H1 (cell line): ENCODE data around the gene SLC25A26. TPM values are rescaled to one million over a fixed set of nuclear protein-coding genes. Genes with fewer than 3 reads are reported as not detected.

Source experiments
- CTCF ChIA-PET: fragments of 300-600 bp; sonication (Branson Sonifier 250); formaldehyde crosslinking; loops from one replicate; lab custom pipeline; 2021; ENCODE audit not compliant: partially characterized antibody; lab: Charles Lee
- POLR2A ChIA-PET: fragments of 300-600 bp; sonication (Branson Sonifier 250); formaldehyde crosslinking; loops from one replicate; lab custom pipeline; 2021; ENCODE audit warnings: inconsistent platforms; ENCODE audit not compliant: partially characterized antibody; lab: Charles Lee
- DNase-seq, 2 experiments: peaks; one replicate each; pipeline versions ENCODE4 v3.0.0 to v3.0.0-alpha.2; 2010 to 2022; ENCODE audit warnings: low spot score in 2 of 2, low read depth in 1 of 2, mixed read lengths in 1 of 2
- FAIRE-seq: peaks from 2 replicates; lab custom pipeline; 2011; peaks lifted over from hg19 to GRCh38; lab: Jason Lieb, UNC
- H2AFZ ChIP-seq: 2 replicates; pipeline ENCODE4 v1.8.1; 2012; ENCODE audit warnings: low read length, inconsistent platforms
- H2AK5ac ChIP-seq: 2 replicates; pipeline ENCODE4 v1.6.1; 2013; ENCODE audit warnings: low read depth, low read length
- H2BK120ac ChIP-seq: replicated peaks from 2 replicates; pipeline ENCODE3; 2013; ENCODE audit warnings: low read depth, low read length, inconsistent platforms
- H2BK12ac ChIP-seq: 2 replicates; pipeline ENCODE4 v1.6.1; 2013; ENCODE audit warnings: low read depth, low read length
- H2BK15ac ChIP-seq: 2 replicates; pipeline ENCODE4 v1.6.1; 2013; ENCODE audit warnings: low read length
- H2BK20ac ChIP-seq: 2 replicates; pipeline ENCODE4 v1.6.1; 2013; ENCODE audit warnings: low read length
- H2BK5ac ChIP-seq: 2 replicates; pipeline ENCODE4 v1.6.1; 2013; ENCODE audit warnings: low read depth, low read length
- H3K14ac ChIP-seq: 2 replicates; pipeline ENCODE4 v1.6.1; 2013; ENCODE audit warnings: inconsistent platforms; ENCODE audit not compliant: insufficient read length
- H3K18ac ChIP-seq: 2 replicates; pipeline ENCODE4 v1.6.1; 2013; ENCODE audit warnings: low read length; ENCODE audit errors: extremely low read depth
- H3K23ac ChIP-seq: 2 replicates; pipeline ENCODE4 v1.6.1; 2013; ENCODE audit warnings: inconsistent platforms; ENCODE audit not compliant: insufficient read length
- H3K23me2 ChIP-seq: 2 replicates; pipeline ENCODE4 v1.6.1; 2013; ENCODE audit warnings: low read depth, low read length
- H3K27ac ChIP-seq: 2 replicates; pipeline ENCODE4 v1.6.1; 2011; ENCODE audit warnings: low read depth, low read length, inconsistent platforms
- H3K27me3 ChIP-seq, 4 experiments: replicated peaks in 1 of 4; 1 replicate in 1 of 4; 2 replicates in 3 of 4; pipeline versions ENCODE4 v1.6.1 to v1.8.1; 2011 to 2013; ENCODE audit warnings: low read length in 3 of 4, mild to moderate bottlenecking in 3 of 4, inconsistent platforms in 2 of 4, mixed read lengths in 2 of 4, moderate library complexity in 1 of 4; ENCODE audit not compliant: control insufficient read depth in 3 of 4, insufficient read depth in 3 of 4; ENCODE audit errors: extremely low read depth in 1 of 4
- H3K36me3 ChIP-seq, 4 experiments: 2 replicates each; pipeline versions ENCODE4 v1.6.1 to v1.8.1; 2011 to 2013; ENCODE audit warnings: mild to moderate bottlenecking in 4 of 4, low read length in 3 of 4, moderate library complexity in 2 of 4, control low read depth in 1 of 4, inconsistent platforms in 1 of 4; ENCODE audit not compliant: insufficient read depth in 4 of 4, control insufficient read depth in 2 of 4
- H3K4ac ChIP-seq: replicated peaks from 2 replicates; pipeline ENCODE3; 2013; ENCODE audit warnings: low read length, low read depth, mixed read lengths, inconsistent platforms; ENCODE audit not compliant: insufficient read length
- H3K4me1 ChIP-seq, 4 experiments: replicated peaks in 1 of 4; 1 replicate in 1 of 4; 2 replicates in 3 of 4; pipeline versions ENCODE4 v1.6.1 to v1.8.1; 2011 to 2013; ENCODE audit warnings: low read length in 3 of 4, inconsistent platforms in 2 of 4, mixed read lengths in 1 of 4; ENCODE audit not compliant: insufficient read depth in 4 of 4, control insufficient read depth in 3 of 4
- H3K4me2 ChIP-seq, 2 experiments: 2 replicates each; pipeline versions ENCODE4 v1.6.1 to v1.8.1; 2011 to 2013; ENCODE audit warnings: low read depth in 2 of 2, low read length in 2 of 2, control low read depth in 1 of 2, inconsistent platforms in 1 of 2, mild to moderate bottlenecking in 1 of 2; ENCODE audit not compliant: insufficient read depth in 1 of 2
- H3K4me3 ChIP-seq, 4 experiments: fragments of 200-600, 300-600 bp in 1 of 4; sonication (generic), shearing (Covaris generic), sonication (Bioruptor Twin) in 1 of 4; 2 replicates each; pipeline versions ENCODE4 v1.5.1 to v1.8.1; 2011 to 2016; ENCODE audit warnings: low read length in 4 of 4, low read depth in 3 of 4, control low read depth in 2 of 4, inconsistent platforms in 2 of 4, mild to moderate bottlenecking in 2 of 4, mixed read lengths in 1 of 4, moderate library complexity in 1 of 4; ENCODE audit not compliant: insufficient read depth in 2 of 4; ENCODE audit errors: extremely low read depth in 1 of 4
- H3K56ac ChIP-seq: replicated peaks from 2 replicates; pipeline ENCODE3; 2013; ENCODE audit warnings: low read depth, mild to moderate bottlenecking, mixed read lengths, low read length, inconsistent platforms; ENCODE audit not compliant: insufficient read length
- H3K79me1 ChIP-seq: 2 replicates; pipeline ENCODE4 v1.6.1; 2013; ENCODE audit warnings: low read depth, low read length, control low read depth
- H3K79me2 ChIP-seq, 2 experiments: 2 replicates each; pipeline versions ENCODE4 v1.6.1 to v1.8.1; 2012 to 2013; ENCODE audit warnings: low read length in 2 of 2, mild to moderate bottlenecking in 2 of 2, inconsistent platforms in 1 of 2; ENCODE audit not compliant: insufficient read depth in 2 of 2, control insufficient read depth in 1 of 2
- H3K9ac ChIP-seq, 4 experiments: replicated peaks in 1 of 4; 1 replicate in 1 of 4; 2 replicates in 3 of 4; pipeline versions ENCODE4 v1.6.1 to v1.8.1; 2011 to 2013; ENCODE audit warnings: low read depth in 3 of 4, low read length in 3 of 4, control low read depth in 2 of 4, mild to moderate bottlenecking in 2 of 4, moderate library complexity in 2 of 4, inconsistent platforms in 1 of 4; ENCODE audit errors: extremely low read depth in 1 of 4
- H3K9me3 ChIP-seq, 2 experiments: 2 replicates each; pipeline versions ENCODE4 v1.6.1 to v1.8.1; 2012 to 2013; ENCODE audit warnings: mild to moderate bottlenecking in 2 of 2, moderate library complexity in 2 of 2, control low read depth in 1 of 2, inconsistent platforms in 1 of 2, low read depth in 1 of 2, low read length in 1 of 2, mixed read lengths in 1 of 2; ENCODE audit not compliant: insufficient read depth in 2 of 2
- H4K20me1 ChIP-seq, 2 experiments: replicated peaks in 1 of 2; 2 replicates each; pipeline versions ENCODE3 to v1.8.1; 2011 to 2013; ENCODE audit warnings: inconsistent platforms in 2 of 2, low read length in 2 of 2, mild to moderate bottlenecking in 1 of 2; ENCODE audit not compliant: insufficient read depth in 2 of 2, control insufficient read depth in 1 of 2
- H4K5ac ChIP-seq: 2 replicates; pipeline ENCODE4 v1.6.1; 2013; ENCODE audit warnings: low read length, low read depth, mixed read lengths, inconsistent platforms; ENCODE audit not compliant: insufficient read length
- H4K8ac ChIP-seq: 2 replicates; pipeline ENCODE4 v1.8.0; 2013; ENCODE audit warnings: mild to moderate bottlenecking, moderate library complexity, low read length, inconsistent platforms; ENCODE audit not compliant: insufficient read depth; ENCODE audit errors: extremely low read depth
- H4K91ac ChIP-seq: replicated peaks from 2 replicates; pipeline ENCODE3; 2013; ENCODE audit warnings: low read length, mixed read lengths, inconsistent platforms; ENCODE audit not compliant: insufficient read length
- BCL11A ChIP-seq, 2 experiments: IDR thresholded peaks; one replicate each; pipeline ENCODE4 v1.6.1; 2011; ENCODE audit warnings: low read depth in 2 of 2, low read length in 2 of 2, mild to moderate bottlenecking in 2 of 2
- HDAC6 ChIP-seq: IDR thresholded peaks from one replicate; pipeline ENCODE4 v1.7.1; 2012; ENCODE audit warnings: low read depth, mild to moderate bottlenecking, inconsistent platforms, low read length, moderate library complexity
- SP2 ChIP-seq: IDR thresholded peaks from 2 replicates; pipeline ENCODE4 v1.6.1; 2012; ENCODE audit warnings: mild to moderate bottlenecking, low read length, inconsistent platforms
- WGBS, 2 experiments: shearing (Covaris generic) in 1 of 2; methylation state at CpG; one replicate each; pipeline versions ENCODE4 v1.1.6 to v1.1.7; 2013 to 2015; ENCODE audit warnings: low lambda C conversion rate in 2 of 2, mixed read lengths in 2 of 2, inconsistent platforms in 1 of 2, low coverage in 1 of 2, missing lambda C conversion rate in 1 of 2; ENCODE audit not compliant: insufficient replicate concordance in 2 of 2, insufficient coverage in 1 of 2, insufficient read length in 1 of 2; ENCODE audit errors: extremely low coverage in 1 of 2, missing lambda C conversion rate in 1 of 2; 5-methylcytosine and 5-hydroxymethylcytosine counted together
- polyA plus RNA-seq, 7 experiments: library from polyadenylated mRNA; depleted of rRNA in 3 of 7; stranded (reverse) in 5 of 7; unstranded in 2 of 7; fragments of >200 nt in 5 of 7; fragments of 200-250 nt in 2 of 7; gene quantifications; 1 replicate in 5 of 7; 2 replicates in 1 of 7; 4 replicates in 1 of 7; pipeline versions ENCODE4 v1.2.1 to v1.2.3, GENCODE V29; 2011 to 2013; ENCODE audit warnings: missing spikeins in 2 of 7, mixed read lengths in 2 of 7
- total RNA-seq: library from RNA; stranded (reverse); fragmentation: NEBNext Ultra II Directional; extraction: Animal tissue kit (Norgen Biotek cat#: 25700); gene quantifications from 2 replicates; pipeline ENCODE4 v1.2.1, GENCODE V29; 2021

SLC25A26 gene
- total and polyA plus RNA-seq, 2 of the 8 experiments (the other 6 are each of a cell fraction or from before 2014, with no cell fraction given): 30.0 to 37.0 TPM

DNA sequence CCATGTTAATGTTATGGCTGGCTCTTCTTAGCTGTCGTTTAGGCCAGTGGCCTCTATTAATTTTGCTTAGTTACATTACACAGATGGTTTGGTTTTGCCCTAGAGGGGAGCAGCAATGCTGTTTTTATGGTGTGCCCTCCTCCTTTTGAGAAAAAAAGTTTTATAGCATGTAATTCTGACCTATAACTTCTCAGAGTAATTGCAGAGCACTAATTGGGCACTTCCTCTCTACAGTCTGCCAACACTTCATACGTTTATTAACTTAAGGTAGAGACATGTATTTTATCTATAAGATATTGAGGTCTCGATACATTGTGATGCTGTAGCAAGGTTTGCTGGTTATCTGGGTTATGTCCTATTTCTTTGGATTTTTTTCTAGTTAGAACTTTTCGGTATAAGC, 12.2 kb downstream of the SLC25A26 start:
- H3K56ac ChIP-seq: no peak overlapping the region
- POLR2A ChIA-PET: no interaction called here
- no peaks in the 10 kb centered on the region for H3K27me3 ChIP-seq
- no peak overlapping the region for H2BK15ac ChIP-seq
- FAIRE-seq: no peak
- H3K79me2 ChIP-seq: peaks cover 0 to 23% of the 10 kb centered on the region in 2 experiments; a peak in 1 of 4 replicates
- H2BK5ac ChIP-seq: no peak overlapping the region
- H4K91ac ChIP-seq: no peak overlapping the region
- peaks cover 0 to 5% (median 2%) of the 10 kb centered on the region in 4 experiments; a peak in 3 of 7 replicates for H3K4me1 ChIP-seq
- no peak overlapping the region for H3K18ac ChIP-seq
- H2BK120ac ChIP-seq: no peak overlapping the region
- H3K23ac ChIP-seq: no peak overlapping the region
- WGBS, 2 experiments: 88% methylated on average over 4 of the region's 4 CpGs; no CpG with 5 or more reads in 1 of the 2 experiments
- H2BK12ac ChIP-seq: no peak overlapping the region
- TF ChIP-seq BCL11A (IDR thresholded peaks at IDR 0.05; ENCODE audit: low read depth in 2 of 2, low read length in 2 of 2): no peak
- no peak for TF ChIP-seq SP2
- TF ChIP-seq HDAC6: no peak
- TF ChIP-seq, all 59 proteins: peak for 0
- no peak overlapping the region for H3K9ac ChIP-seq
- H3K9me3 ChIP-seq: no peaks in the 10 kb centered on the region
- no peak overlapping the region for H3K27ac ChIP-seq
- no peak overlapping the region for H3K14ac ChIP-seq
- DNase-seq: no peak
- H3K23me2 ChIP-seq: no peaks in the 10 kb centered on the region; the same call in 1 of the 2 replicates
- H3K4me3 ChIP-seq: no peak overlapping the region
- no peak overlapping the region for H2AK5ac ChIP-seq
- H4K5ac ChIP-seq: no peak overlapping the region
- H2BK20ac ChIP-seq: no peak overlapping the region
- peaks cover 0 to 2% of the 10 kb centered on the region in 2 experiments for H4K20me1 ChIP-seq
- no peak overlapping the region for H3K4me2 ChIP-seq
- no peak overlapping the region for H3K4ac ChIP-seq
- CTCF ChIA-PET: no interaction called here
- no peaks in the 10 kb centered on the region; the same call in 1 of the 2 replicates for H3K79me1 ChIP-seq
- H4K8ac ChIP-seq: no peak overlapping the region
- H3K36me3 ChIP-seq: no peaks in the 10 kb centered on the region
- no peak overlapping the region for H2AFZ ChIP-seq
